ENCODE data around the gene TMBIM4. TPM values are rescaled to one million over a fixed set of nuclear protein-coding genes. Genes with fewer than 3 reads are reported as not detected.
"Not testable (repeated sequence)": the region's sequence is repeated elsewhere in the genome, so short reads cannot be mapped to it uniquely, and the experiment has no call there.

Gene TMBIM4
- total and polyA plus RNA-seq, 5 donors from 2014 or later, result 51.1 to 470 (median 374) TPM

- H3K36me3 ChIP-seq (ENCODE audit: control insufficient read depth, insufficient read depth, low read length), result no peaks in the 10 kb centered on the region
- H3K4me1 Mint-ChIP-seq, result peaks cover 5 to 26% (median 15%) of the 10 kb centered on the region in 4 donors
- DNase-seq (no peak), ATAC-seq (ENCODE audit: low read depth in 2 of 2) (no peak)
- peaks cover 19% of the 10 kb centered on the region for H3K27me3 Mint-ChIP-seq
- peaks cover 4% of the 10 kb centered on the region for H3K27me3 ChIP-seq (ENCODE audit: control insufficient read depth, insufficient read depth, low read length)
- H3K27ac ChIP-seq (ENCODE audit: insufficient read depth, low read length, poor library complexity, severe bottlenecking), result no peak overlapping the region
- peaks cover 0 to 5% (median 0%) of the 10 kb centered on the region in 7 donors for H3K9me3 Mint-ChIP-seq
- H3K4me3 Mint-ChIP-seq, result peak overlapping the region in 3 of 4 donors; percentile 18 to 76 (median 34)
- no peak overlapping the region for H3K4me3 ChIP-seq (ENCODE audit: low read depth, low read length)
- H3K27ac Mint-ChIP-seq, result no peak overlapping the region
- H3K4me1 ChIP-seq (ENCODE audit: control insufficient read depth, insufficient read depth, low read length, poor library complexity, severe bottlenecking), result no peaks in the 10 kb centered on the region
- H3K9me3 ChIP-seq (ENCODE audit: control insufficient read depth in 2 of 2, low read length in 2 of 2), result peaks cover 0 to 2% of the 10 kb centered on the region in 2 experiments
- no peaks in the 10 kb centered on the region for H3K36me3 Mint-ChIP-seq
Measured at GRCh38 chr12:66190519-66191370, 20.9 kb upstream of the TMBIM4 start.

GRCh38 chr12:66189889-66190288 lies 20.1 kb upstream of the TMBIM4 start:
- ATAC-seq (ENCODE audit: low read depth in 2 of 2) (no peak), DNase-seq (no peak)
- peaks cover 0 to 2% of the 10 kb centered on the region in 2 experiments for H3K9me3 ChIP-seq (ENCODE audit: control insufficient read depth in 2 of 2, low read length in 2 of 2)
- peaks cover 6% of the 10 kb centered on the region for H3K27me3 ChIP-seq (ENCODE audit: control insufficient read depth, insufficient read depth, low read length)
- Mint-ChIP-seq H3K36me3 (no peaks in the 10 kb centered on the region), H3K4me3 (peak overlapping the region in 3 of 4 donors; percentile 18 to 76 (median 34)), H3K27ac (no peak overlapping the region), H3K4me1 (peaks cover 5 to 18% (median 14%) of the 10 kb centered on the region in 4 donors), H3K27me3 (peaks cover 21% of the 10 kb centered on the region), H3K9me3 (peaks cover 0 to 5% (median 0%) of the 10 kb centered on the region in 7 donors)
- no peaks in the 10 kb centered on the region for H3K4me1 ChIP-seq (ENCODE audit: control insufficient read depth, insufficient read depth, low read length, poor library complexity, severe bottlenecking)
- H3K36me3 ChIP-seq (ENCODE audit: control insufficient read depth, insufficient read depth, low read length), result no peaks in the 10 kb centered on the region
- H3K27ac ChIP-seq (ENCODE audit: insufficient read depth, low read length, poor library complexity, severe bottlenecking), result no peak overlapping the region
- H3K4me3 ChIP-seq (ENCODE audit: low read depth, low read length), result peak overlapping the region; percentile 62

GRCh38 chr12:66189486-66189843 lies 19.7 kb upstream of the TMBIM4 start:
- Mint-ChIP-seq H3K27ac (no peak overlapping the region), H3K27me3 (peaks cover 21% of the 10 kb centered on the region), H3K4me3 (peak overlapping the region; percentile 18 to 76 (median 54)), H3K36me3 (no peaks in the 10 kb centered on the region), H3K4me1 (peaks cover 5 to 17% (median 12%) of the 10 kb centered on the region in 4 donors), H3K9me3 (peaks cover 0 to 8% (median 3%) of the 10 kb centered on the region in 7 donors)
- no peaks in the 10 kb centered on the region for H3K4me1 ChIP-seq (ENCODE audit: control insufficient read depth, insufficient read depth, low read length, poor library complexity, severe bottlenecking)
- no peaks in the 10 kb centered on the region for H3K36me3 ChIP-seq (ENCODE audit: control insufficient read depth, insufficient read depth, low read length)
- DNase-seq (no peak), ATAC-seq (ENCODE audit: low read depth in 2 of 2) (no peak)
- peak overlapping the region; percentile 62 for H3K4me3 ChIP-seq (ENCODE audit: low read depth, low read length)
- H3K9me3 ChIP-seq (ENCODE audit: control insufficient read depth in 2 of 2, low read length in 2 of 2), result peaks cover 0 to 4% of the 10 kb centered on the region in 2 experiments
- peaks cover 6% of the 10 kb centered on the region for H3K27me3 ChIP-seq (ENCODE audit: control insufficient read depth, insufficient read depth, low read length)
- no peak overlapping the region for H3K27ac ChIP-seq (ENCODE audit: insufficient read depth, low read length, poor library complexity, severe bottlenecking)

- Histone ChIP-seq H3K27me3 (ENCODE audit: control insufficient read depth, insufficient read depth, low read length) (peaks cover 6% of the 10 kb centered on the region), H3K4me1 (ENCODE audit: control insufficient read depth, insufficient read depth, low read length, poor library complexity, severe bottlenecking) (no peaks in the 10 kb centered on the region), H3K36me3 (ENCODE audit: control insufficient read depth, insufficient read depth, low read length) (no peaks in the 10 kb centered on the region), H3K9me3 (ENCODE audit: control insufficient read depth in 2 of 2, low read length in 2 of 2) (peaks cover 0 to 4% of the 10 kb centered on the region in 2 experiments), H3K27ac (ENCODE audit: insufficient read depth, low read length, poor library complexity, severe bottlenecking) (no peak within 1 kb of the TSS), H3K4me3 (ENCODE audit: low read depth, low read length) (peak within 1 kb of the TSS; percentile 62)
- ATAC-seq (ENCODE audit: low read depth in 2 of 2) (peak; percentile 65 to 68), DNase-seq (peak; percentile 33 to 58 (median 43))
- Mint-ChIP-seq H3K4me1 (peaks cover 5 to 17% (median 12%) of the 10 kb centered on the region in 4 donors), H3K9me3 (peaks cover 0 to 10% (median 5%) of the 10 kb centered on the region in 7 donors), H3K36me3 (no peaks in the 10 kb centered on the region), H3K4me3 (peak within 1 kb of the TSS; percentile 80 to 85 (median 82)), H3K27ac (peak within 1 kb of the TSS in 2 of 3 donors; percentile 67 to 98), H3K27me3 (peaks cover 21% of the 10 kb centered on the region)
Measured at GRCh38 chr12:66188584-66189485, 19.0 kb upstream of the TMBIM4 start, which contains the start of gene IRAK3. IRAK3 (plus strand) TSS chr12:66189214; CDS start chr12:66189300, 86 bp downstream.

GRCh38 chr12:66187821-66188220 lies 18.0 kb upstream of the TMBIM4 start:
- no peak overlapping the region for H3K27ac Mint-ChIP-seq

GRCh38 chr12:66187036-66187435 lies 17.2 kb upstream of the TMBIM4 start:
- H3K27ac ChIP-seq (ENCODE audit: insufficient read depth, low read length, poor library complexity, severe bottlenecking), result no peak overlapping the region
- H3K27ac Mint-ChIP-seq, result no peak overlapping the region
- H3K27me3 Mint-ChIP-seq, result peaks cover 34% of the 10 kb centered on the region
- H3K4me1 ChIP-seq (ENCODE audit: control insufficient read depth, insufficient read depth, low read length, poor library complexity, severe bottlenecking), result no peaks in the 10 kb centered on the region
- no peaks in the 10 kb centered on the region for H3K36me3 ChIP-seq (ENCODE audit: control insufficient read depth, insufficient read depth, low read length)
- no peak overlapping the region for H3K4me3 ChIP-seq (ENCODE audit: low read depth, low read length)
- peaks cover 0 to 10% (median 5%) of the 10 kb centered on the region in 7 donors for H3K9me3 Mint-ChIP-seq
- H3K4me3 Mint-ChIP-seq, result peak overlapping the region; percentile 35 to 85 (median 48)
- no peak for ATAC-seq (ENCODE audit: low read depth in 2 of 2)
- H3K36me3 Mint-ChIP-seq, result no peaks in the 10 kb centered on the region
- H3K4me1 Mint-ChIP-seq, result peaks cover 5 to 17% (median 12%) of the 10 kb centered on the region in 4 donors
- peaks cover 0 to 4% of the 10 kb centered on the region in 2 experiments for H3K9me3 ChIP-seq (ENCODE audit: control insufficient read depth in 2 of 2, low read length in 2 of 2)
- no peak for DNase-seq
- H3K27me3 ChIP-seq (ENCODE audit: control insufficient read depth, insufficient read depth, low read length), result peaks cover 11% of the 10 kb centered on the region

More at GRCh38 chr12:66187821-66188220, 18.0 kb upstream of the TMBIM4 start:
- no peak for ATAC-seq (ENCODE audit: low read depth in 2 of 2)
- peak overlapping the region; percentile 80 to 85 (median 82) for H3K4me3 Mint-ChIP-seq
- peaks cover 0 to 10% (median 5%) of the 10 kb centered on the region in 7 donors for H3K9me3 Mint-ChIP-seq
- peaks cover 5 to 17% (median 12%) of the 10 kb centered on the region in 4 donors for H3K4me1 Mint-ChIP-seq
- no peaks in the 10 kb centered on the region for H3K4me1 ChIP-seq (ENCODE audit: control insufficient read depth, insufficient read depth, low read length, poor library complexity, severe bottlenecking)
- no peaks in the 10 kb centered on the region for H3K36me3 Mint-ChIP-seq
- H3K36me3 ChIP-seq (ENCODE audit: control insufficient read depth, insufficient read depth, low read length), result no peaks in the 10 kb centered on the region
- no peak for DNase-seq
- H3K27me3 ChIP-seq (ENCODE audit: control insufficient read depth, insufficient read depth, low read length), result peaks cover 7% of the 10 kb centered on the region
- no peak overlapping the region for H3K27ac ChIP-seq (ENCODE audit: insufficient read depth, low read length, poor library complexity, severe bottlenecking)
- H3K9me3 ChIP-seq (ENCODE audit: control insufficient read depth in 2 of 2, low read length in 2 of 2), result peaks cover 0 to 4% of the 10 kb centered on the region in 2 experiments
- no peak overlapping the region for H3K4me3 ChIP-seq (ENCODE audit: low read depth, low read length)
- H3K27me3 Mint-ChIP-seq, result peaks cover 29% of the 10 kb centered on the region

- H3K9me3 ChIP-seq (ENCODE audit: control insufficient read depth in 2 of 2, low read length in 2 of 2); H3K36me3 ChIP-seq (ENCODE audit: control insufficient read depth, insufficient read depth, low read length); ATAC-seq (ENCODE audit: low read depth in 2 of 2); H3K4me3 Mint-ChIP-seq; H3K36me3 Mint-ChIP-seq; H3K4me1 ChIP-seq (ENCODE audit: control insufficient read depth, insufficient read depth, low read length, poor library complexity, severe bottlenecking); H3K4me3 ChIP-seq (ENCODE audit: low read depth, low read length); H3K27ac Mint-ChIP-seq; H3K27ac ChIP-seq (ENCODE audit: insufficient read depth, low read length, poor library complexity, severe bottlenecking); H3K9me3 Mint-ChIP-seq; DNase-seq: not testable (repeated sequence)
- Mint-ChIP-seq H3K4me1 (peaks cover 1 to 14% (median 4%) of the 10 kb centered on the region in 4 donors), H3K27me3 (peaks cover 30% of the 10 kb centered on the region)
- H3K27me3 ChIP-seq (ENCODE audit: control insufficient read depth, insufficient read depth, low read length), result peaks cover 11% of the 10 kb centered on the region
Measured at GRCh38 chr12:66184822-66185221, 15.0 kb upstream of the TMBIM4 start.

All from CD4-positive, CD25-positive, alpha-beta regulatory T cell (primary cell).